ENCODE data around the gene ZNF664. TPM values are rescaled to one million over a fixed set of nuclear protein-coding genes. Genes with fewer than 3 reads are reported as not detected.

ZNF664 gene
- total RNA-seq, 1 experiment from 2014 or later: 87.6 TPM

DNA sequence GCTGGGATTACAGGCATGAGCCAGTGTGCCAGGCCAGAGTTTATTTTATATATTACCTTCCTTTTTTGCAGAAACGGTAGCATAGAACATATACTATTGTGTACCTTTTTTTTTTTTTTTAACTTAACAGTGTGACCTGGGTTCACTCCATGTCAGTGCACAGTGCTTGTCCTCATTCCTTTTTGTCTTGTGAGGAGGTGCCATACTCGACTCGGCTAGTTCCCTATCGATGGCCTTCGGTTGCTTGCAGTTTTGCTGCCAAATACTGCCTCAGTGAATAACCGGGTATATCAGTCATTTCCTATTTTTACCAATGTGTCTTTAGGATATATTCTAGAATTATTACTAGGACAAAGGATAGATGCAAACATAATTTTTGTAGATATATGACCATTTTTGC, 36.8 kb downstream of the ZNF664 start:
- Histone ChIP-seq H3K4me3 (no peak overlapping the region), H3K4me2 (no peak overlapping the region), H3K4me1 (replicated peaks; ENCODE audit: insufficient read depth) (no peaks in the 10 kb centered on the region), H3K27ac (no peak overlapping the region), H3K36me3 (ENCODE audit: low read depth) (peaks cover 14% of the 10 kb centered on the region), H3F3A (ENCODE audit: insufficient read depth, low read depth) (no peaks in the 10 kb centered on the region), H3K27me3 (ENCODE audit: insufficient read depth, low read depth) (no peaks in the 10 kb centered on the region), H3K79me2 (ENCODE audit: low read depth) (no peaks in the 10 kb centered on the region), H3K9me3 (ENCODE audit: insufficient read depth, low read depth) (no peaks in the 10 kb centered on the region), H3K9me2 (ENCODE audit: insufficient read depth) (no peaks in the 10 kb centered on the region), H2AFZ (no peak overlapping the region), H4K20me1 (ENCODE audit: insufficient read depth) (0 out of 2 replicates have a peak, but pooled peaks cover 2% of the 10 kb centered on the region)
- intact Hi-C loops (cut with micrococcal nuclease; ENCODE audit: unreplicated experiment): no loop called here
- no TSS peak for BruUV-seq (replicated peaks)
- no peak for DNase-seq
- CTCF ChIA-PET: no interaction called here
- TF ChIP-seq CTCF (conservative IDR thresholded peaks at IDR 0.05): no peak
- no peak for TF ChIP-seq EZH2 (IDR thresholded peaks at IDR 0.05; ENCODE audit: low read depth)
- POLR2A ChIA-PET (ENCODE audit: unreplicated experiment): no interaction called here

- POLR2A ChIA-PET (ENCODE audit: unreplicated experiment): no interaction called here
- no TSS peak for BruUV-seq (replicated peaks)
- Histone ChIP-seq H3K4me3 (no peak overlapping the region), H3K4me1 (replicated peaks; ENCODE audit: insufficient read depth) (no peaks in the 10 kb centered on the region), H3K27me3 (ENCODE audit: insufficient read depth, low read depth) (no peaks in the 10 kb centered on the region), H3K36me3 (ENCODE audit: low read depth) (peaks cover 14% of the 10 kb centered on the region), H3F3A (ENCODE audit: insufficient read depth, low read depth) (no peaks in the 10 kb centered on the region), H3K4me2 (no peak overlapping the region), H3K9me3 (ENCODE audit: insufficient read depth, low read depth) (no peaks in the 10 kb centered on the region), H3K79me2 (ENCODE audit: low read depth) (no peaks in the 10 kb centered on the region), H3K27ac (no peak overlapping the region), H4K20me1 (ENCODE audit: insufficient read depth) (0 out of 2 replicates have a peak, but pooled peaks cover 2% of the 10 kb centered on the region), H2AFZ (no peak overlapping the region), H3K9me2 (ENCODE audit: insufficient read depth) (no peaks in the 10 kb centered on the region)
- intact Hi-C loops (cut with micrococcal nuclease; ENCODE audit: unreplicated experiment): no loop called here
- CTCF ChIA-PET: no interaction called here
- TF ChIP-seq EZH2 (IDR thresholded peaks at IDR 0.05; ENCODE audit: low read depth) (no peak), CTCF (conservative IDR thresholded peaks at IDR 0.05) (no peak)
- no peak for DNase-seq
These were observed 37.7 kb downstream of the ZNF664 start for GRCh38 chr12:124010687-124011086.

GRCh38 chr12:124011435-124012115, 38.6 kb downstream of the ZNF664 start:
- peaks cover 14% of the 10 kb centered on the region for H3K36me3 ChIP-seq (ENCODE audit: low read depth)
- no peak overlapping the region for H2AFZ ChIP-seq
- H3K27ac ChIP-seq: no peak overlapping the region
- H3K9me2 ChIP-seq (ENCODE audit: insufficient read depth): no peaks in the 10 kb centered on the region
- no peak for DNase-seq
- H3K4me3 ChIP-seq: no peak overlapping the region
- H3K4me1 ChIP-seq (replicated peaks; ENCODE audit: insufficient read depth): no peaks in the 10 kb centered on the region
- H3K9me3 ChIP-seq (ENCODE audit: insufficient read depth, low read depth): no peaks in the 10 kb centered on the region
- 0 out of 2 replicates have a peak, but pooled peaks cover 2% of the 10 kb centered on the region for H4K20me1 ChIP-seq (ENCODE audit: insufficient read depth)
- TF ChIP-seq CTCF (conservative IDR thresholded peaks at IDR 0.05) (no peak), EZH2 (IDR thresholded peaks at IDR 0.05; ENCODE audit: low read depth) (no peak)
- POLR2A ChIA-PET (ENCODE audit: unreplicated experiment): no interaction called here
- BruUV-seq (replicated peaks): no TSS peak
- intact Hi-C loops (cut with micrococcal nuclease; ENCODE audit: unreplicated experiment): no loop called here
- H3K4me2 ChIP-seq: no peak overlapping the region
- no peaks in the 10 kb centered on the region for H3K79me2 ChIP-seq (ENCODE audit: low read depth)
- H3K27me3 ChIP-seq (ENCODE audit: insufficient read depth, low read depth): no peaks in the 10 kb centered on the region
- H3F3A ChIP-seq (ENCODE audit: insufficient read depth, low read depth): no peaks in the 10 kb centered on the region
- CTCF ChIA-PET: no interaction called here
